ENCODE measurements around the gene SESTD1. TPM values are rescaled to one million over a fixed set of nuclear protein-coding genes. Genes with fewer than 3 reads are reported as not detected.

SESTD1 gene
- total and polyA plus RNA-seq, 2 of the 13 experiments (the other 11 are each of a cell fraction or from before 2014, with no cell fraction given) = 74.4 to 101 TPM

- TF ChIP-seq ZNF407 (CRISPR knock-in tag; IDR thresholded peaks at IDR 0.05; ENCODE audit: not compliant biosample characterization) (no peak), RFX3 (CRISPR knock-in tag; IDR thresholded peaks at IDR 0.05) (no peak), AHDC1 (CRISPR knock-in tag; IDR thresholded peaks at IDR 0.05; ENCODE audit: borderline replicate concordance) (0 out of 2 replicates have a peak, but pooled peaks have one; percentile 26), SIX4 (CRISPR knock-in tag; IDR thresholded peaks at IDR 0.05) (peak; percentile 82), GATAD2A (CRISPR knock-in tag; IDR thresholded peaks at IDR 0.05) (peak; percentile 25), THAP11 (CRISPR knock-in tag; IDR thresholded peaks at IDR 0.05) (peak; percentile 38; the same call in 1 of the 2 replicates), HOMEZ (CRISPR knock-in tag; IDR thresholded peaks at IDR 0.05; ENCODE audit: low read depth) (peak; percentile 38; the same call in 1 of the 2 replicates), NONO (IDR thresholded peaks at IDR 0.05) (no peak), NONO (CRISPR knock-in tag; conservative IDR thresholded peaks at IDR 0.05) (no peak), ZNF143 (CRISPR knock-in tag; IDR thresholded peaks at IDR 0.05) (no peak), MED1 (CRISPR knock-in tag; IDR thresholded peaks at IDR 0.05) (0 out of 2 replicates have a peak, but pooled peaks have one; percentile 26)
Measured at GRCh38 chr2:179237209-179237946, 27.3 kb downstream of the SESTD1 start (continued).

Measured in HepG2 (cell line).